GM12875 (cell line): Measurements from ENCODE around the gene ASPDH.
A peak's percentile ranks its signal among the peaks of the same experiment; 100 is the strongest.

Experiments used
- H3K4me3 ChIP-seq: one replicate; pipeline ENCODE4 v1.5.1; 2011; ENCODE audit warnings: low read depth, low read length, control low read depth
- CTCF ChIP-seq: IDR thresholded peaks from 2 replicates; pipeline ENCODE4 v1.5.1; 2011; ENCODE audit warnings: low read depth, mild to moderate bottlenecking, control low read depth, inconsistent platforms, low read length, moderate library complexity, borderline replicate concordance; ENCODE audit not compliant: insufficient read depth

Gene ASPDH

GRCh38 chr19:50480281-50481111 is 33.2 kb downstream of the ASPDH start:
- H3K4me3 ChIP-seq: no peak overlapping the region
- TF ChIP-seq CTCF: no peak

DNA sequence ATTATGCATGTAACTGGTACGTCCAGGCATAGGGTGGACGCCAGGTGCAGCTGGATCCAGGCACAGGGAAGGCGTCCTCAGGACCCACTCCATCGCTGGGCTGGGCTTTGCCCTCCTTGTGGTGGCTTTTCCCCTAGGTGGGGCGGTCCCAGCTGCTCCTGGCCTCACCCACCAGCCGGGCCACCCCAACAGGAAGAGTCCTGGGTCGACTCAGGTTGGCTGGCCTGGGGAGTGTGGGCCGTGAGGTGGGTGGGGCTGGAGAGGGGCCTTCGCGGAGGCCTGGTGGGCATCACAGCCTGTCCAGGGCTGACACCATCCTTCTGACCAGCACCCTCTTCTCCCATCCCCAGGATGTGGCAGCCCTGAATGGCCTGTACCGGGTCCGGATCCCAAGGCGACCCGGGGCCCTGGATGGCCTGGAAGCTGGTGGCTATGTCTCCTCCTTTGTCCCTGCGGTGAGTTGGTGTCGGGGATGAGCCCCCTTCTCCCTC is 33.9 kb downstream of the ASPDH start:
- no peak overlapping the region for H3K4me3 ChIP-seq
- TF ChIP-seq CTCF: no peak

- no peak overlapping the region for H3K4me3 ChIP-seq
Observed at GRCh38 chr19:50478901-50479715, 34.6 kb downstream of the ASPDH start.

GRCh38 chr19:50477751-50478515 is 35.8 kb downstream of the ASPDH start:
- H3K4me3 ChIP-seq: no peak overlapping the region
- no peak for TF ChIP-seq CTCF

More at GRCh38 chr19:50478901-50479715, 34.6 kb downstream of the ASPDH start:
- peak; percentile 32; the same call in 1 of the 2 replicates for TF ChIP-seq CTCF

DNA sequence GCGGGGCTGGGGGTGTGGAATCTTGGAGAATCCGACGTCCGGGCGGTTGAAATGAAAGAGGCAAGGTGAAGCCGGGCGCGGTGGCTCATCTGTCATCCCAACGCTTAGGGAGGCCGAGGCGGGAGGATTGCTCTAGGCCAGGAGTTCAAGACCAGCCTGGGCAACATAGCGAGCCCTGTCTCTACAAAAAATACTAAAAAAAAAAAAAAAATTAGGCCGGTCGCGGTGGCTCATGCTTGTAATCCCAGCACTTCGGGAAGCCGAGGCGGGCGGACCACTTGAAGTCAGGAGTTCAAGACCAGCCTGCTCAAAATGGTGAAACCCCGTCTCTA is 36.8 kb downstream of the ASPDH start:
- peak overlapping the region; percentile 99 for H3K4me3 ChIP-seq
- TF ChIP-seq CTCF: no peak

GRCh38 chr19:50476224-50476906 is 37.3 kb downstream of the ASPDH start, which contains the start of the genes EMC10 and GARIN5A:
TSS of gene EMC10 (plus strand) at chr19:50476507. CDS start at chr19:50476545, 38 bp downstream.
TSS of gene GARIN5A (minus strand) at chr19:50476848. CDS start at chr19:50476388, 460 bp downstream.
- TF ChIP-seq CTCF: no peak
- H3K4me3 ChIP-seq: peak within 1 kb of the TSS; percentile 99
